H1 (cell line): ENCODE results near the gene KCNJ5. TPM values are rescaled to one million over a fixed set of nuclear protein-coding genes. Genes with fewer than 3 reads are reported as not detected.

Experiments used
- ASH2L ChIP-seq: fragments of 200-600, 300-600 bp; sonication (generic); IDR thresholded peaks from one replicate; pipeline ENCODE4 v1.7.1; 2017; ENCODE audit warnings: low read length
- EZH2 ChIP-seq: fragments of 200-600 bp; sonication (generic); IDR thresholded peaks from 2 replicates; pipeline ENCODE4 v1.7.1; 2012; ENCODE audit warnings: low read depth, mild to moderate bottlenecking, moderate library complexity, low read length, inconsistent platforms; ENCODE audit not compliant: severe bottlenecking
- JUN ChIP-seq: IDR thresholded peaks from 2 replicates; pipeline ENCODE4 v1.6.1; 2011; ENCODE audit warnings: low read depth, mild to moderate bottlenecking, improper control_type of control experiment, low read length
- MAFK ChIP-seq: IDR thresholded peaks from 2 replicates; pipeline ENCODE4 v1.6.1; 2012; ENCODE audit warnings: low read depth, mild to moderate bottlenecking, improper control_type of control experiment, low read length
- RNF2 ChIP-seq: fragments of 200-900, 300-1000 bp; sonication (generic); IDR thresholded peaks from 2 replicates; pipeline ENCODE4 v1.7.1; 2016; ENCODE audit warnings: borderline replicate concordance, low read depth, mild to moderate bottlenecking, antibody characterized with exemption, low read length; ENCODE audit not compliant: poor library complexity, severe bottlenecking; ENCODE audit errors: missing control alignments
- SUZ12 ChIP-seq: fragments of 200-600 bp; sonication (generic); IDR thresholded peaks from 2 replicates; pipeline ENCODE4 v1.6.1; 2012; ENCODE audit warnings: mild to moderate bottlenecking, inconsistent platforms, low read length, moderate library complexity, mixed read lengths
- USF2 ChIP-seq: IDR thresholded peaks from 2 replicates; pipeline ENCODE4 v1.6.1; 2011; ENCODE audit warnings: low read length, improper control_type of control experiment
- polyA plus RNA-seq, 7 experiments: library from polyadenylated mRNA; depleted of rRNA in 3 of 7; stranded (reverse) in 5 of 7; unstranded in 2 of 7; fragments of >200 nt in 5 of 7; fragments of 200-250 nt in 2 of 7; gene quantifications; 1 replicate in 5 of 7; 2 replicates in 1 of 7; 4 replicates in 1 of 7; pipeline versions ENCODE4 v1.2.1 to v1.2.3, GENCODE V29; 2011 to 2013; ENCODE audit warnings: missing spikeins in 2 of 7, mixed read lengths in 2 of 7
- total RNA-seq: library from RNA; stranded (reverse); fragmentation: NEBNext Ultra II Directional; extraction: Animal tissue kit (Norgen Biotek cat#: 25700); gene quantifications from 2 replicates; pipeline ENCODE4 v1.2.1, GENCODE V29; 2021

KCNJ5 gene
- total and polyA plus RNA-seq, 2 of the 8 experiments (the other 6 are each of a cell fraction or from before 2014, with no cell fraction given), result 0.05 TPM; not detected in 1

- TF ChIP-seq EZH2, result no peak
- TF ChIP-seq SUZ12, result no peak
- no peak for TF ChIP-seq ASH2L
- no peak for TF ChIP-seq JUN
- no peak for TF ChIP-seq RNF2
- TF ChIP-seq MAFK, result no peak
- TF ChIP-seq USF2, result no peak
Observed at GRCh38 chr11:128848815-128849455, 42.2 kb upstream of the KCNJ5 start (continued).
